ENCODE measurements around the gene DUSP21.
"Not testable (repeated sequence)": the region's sequence is repeated elsewhere in the genome, so short reads cannot be mapped to it uniquely, and the experiment has no call there.

DUSP21 gene

DNA sequence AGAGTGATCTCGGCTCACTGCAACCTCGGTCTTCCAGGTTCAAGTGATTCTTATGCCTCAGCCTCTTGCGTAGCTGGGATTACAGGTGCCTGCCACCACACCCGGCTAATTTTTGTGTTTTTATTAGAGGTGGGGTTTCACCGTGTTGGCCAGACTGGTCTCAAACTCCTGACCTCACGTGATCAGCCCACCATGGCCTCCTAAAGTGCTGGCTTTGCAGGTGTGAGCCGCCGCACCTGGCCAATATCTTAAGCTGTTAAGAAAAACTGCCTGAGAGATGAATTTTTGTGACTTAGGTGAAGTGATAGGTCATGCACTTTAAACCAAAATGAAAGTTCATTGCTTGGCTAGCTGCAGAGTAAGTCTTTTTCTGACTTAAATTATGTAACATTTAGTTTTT is 35.0 kb downstream of the DUSP21 start:
- Histone ChIP-seq H3K27ac (no peak overlapping the region), H3K27me3 (replicated peaks) (no peaks in the 10 kb centered on the region), H3K36me3 (replicated peaks) (no peaks in the 10 kb centered on the region), H3K4me3 (ENCODE audit: low read depth, low read length) (no peak overlapping the region)
- in situ Hi-C loops (cut with HindIII; ENCODE audit: low pct_ligation_motif_present, low sequenced_read_pairs) = no loop called here
- DNase-seq = no peak
- TF ChIP-seq, protein P1, sequence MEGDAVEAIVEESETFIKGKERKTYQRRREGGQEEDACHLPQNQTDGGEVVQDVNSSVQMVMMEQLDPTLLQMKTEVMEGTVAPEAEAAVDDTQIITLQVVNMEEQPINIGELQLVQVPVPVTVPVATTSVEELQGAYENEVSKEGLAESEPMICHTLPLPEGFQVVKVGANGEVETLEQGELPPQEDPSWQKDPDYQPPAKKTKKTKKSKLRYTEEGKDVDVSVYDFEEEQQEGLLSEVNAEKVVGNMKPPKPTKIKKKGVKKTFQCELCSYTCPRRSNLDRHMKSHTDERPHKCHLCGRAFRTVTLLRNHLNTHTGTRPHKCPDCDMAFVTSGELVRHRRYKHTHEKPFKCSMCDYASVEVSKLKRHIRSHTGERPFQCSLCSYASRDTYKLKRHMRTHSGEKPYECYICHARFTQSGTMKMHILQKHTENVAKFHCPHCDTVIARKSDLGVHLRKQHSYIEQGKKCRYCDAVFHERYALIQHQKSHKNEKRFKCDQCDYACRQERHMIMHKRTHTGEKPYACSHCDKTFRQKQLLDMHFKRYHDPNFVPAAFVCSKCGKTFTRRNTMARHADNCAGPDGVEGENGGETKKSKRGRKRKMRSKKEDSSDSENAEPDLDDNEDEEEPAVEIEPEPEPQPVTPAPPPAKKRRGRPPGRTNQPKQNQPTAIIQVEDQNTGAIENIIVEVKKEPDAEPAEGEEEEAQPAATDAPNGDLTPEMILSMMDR (IDR thresholded peaks at IDR 0.05; ENCODE audit: low read depth, low read length, missing control alignments) = no peak

- H3K36me3 ChIP-seq (replicated peaks) = no peaks in the 10 kb centered on the region
- H3K4me3 ChIP-seq (ENCODE audit: low read depth, low read length) = no peak overlapping the region
- TF ChIP-seq, protein P1 (IDR thresholded peaks at IDR 0.05; ENCODE audit: low read depth, low read length, missing control alignments) = no peak
- in situ Hi-C loops (cut with HindIII; ENCODE audit: low pct_ligation_motif_present, low sequenced_read_pairs) = no loop called here
- no peak for DNase-seq
- H3K27ac ChIP-seq = no peak overlapping the region
- no peaks in the 10 kb centered on the region for H3K27me3 ChIP-seq (replicated peaks)
These were observed 37.7 kb downstream of the DUSP21 start for GRCh38 chrX:44881549-44881948.

GRCh38 chrX:44882635-44883034 is 38.8 kb downstream of the DUSP21 start:
- TF ChIP-seq, protein P1 (IDR thresholded peaks at IDR 0.05; ENCODE audit: low read depth, low read length, missing control alignments) = no peak
- Histone ChIP-seq H3K36me3 (replicated peaks) (no peaks in the 10 kb centered on the region), H3K4me3 (ENCODE audit: low read depth, low read length) (no peak overlapping the region), H3K27ac (no peak overlapping the region), H3K27me3 (replicated peaks) (no peaks in the 10 kb centered on the region)
- in situ Hi-C loops (cut with HindIII; ENCODE audit: low pct_ligation_motif_present, low sequenced_read_pairs) = no loop called here
- DNase-seq = no peak

- TF ChIP-seq, protein P1 (IDR thresholded peaks at IDR 0.05; ENCODE audit: low read depth, low read length, missing control alignments) = no peak
- no peaks in the 10 kb centered on the region for H3K36me3 ChIP-seq (replicated peaks)
- in situ Hi-C loops (cut with HindIII; ENCODE audit: low pct_ligation_motif_present, low sequenced_read_pairs) = no loop called here
- H3K27me3 ChIP-seq (replicated peaks) = no peaks in the 10 kb centered on the region
- H3K4me3 ChIP-seq (ENCODE audit: low read depth, low read length) = no peak overlapping the region
- no peak for DNase-seq
- H3K27ac ChIP-seq = no peak overlapping the region
These were observed 41.1 kb downstream of the DUSP21 start for GRCh38 chrX:44884944-44885343.

DNA sequence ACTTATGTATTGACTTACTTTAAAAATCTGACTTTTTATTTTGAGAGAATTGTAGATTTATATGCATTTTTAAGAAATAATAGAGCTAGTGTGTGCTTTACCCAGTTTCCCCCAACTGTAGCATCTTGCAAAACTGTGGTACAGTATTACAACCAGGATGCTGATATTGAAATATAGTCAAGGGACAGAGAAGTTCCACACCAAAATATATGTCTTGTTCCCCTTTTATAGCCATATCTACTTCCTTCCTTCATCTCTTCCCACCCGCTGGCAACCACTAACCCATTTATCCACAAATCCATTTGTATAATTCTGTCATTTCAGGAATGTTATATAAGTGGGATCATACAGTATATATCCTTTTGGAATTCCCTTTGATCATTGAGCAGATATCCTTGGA is 46.0 kb downstream of the DUSP21 start:
- in situ Hi-C loops (cut with HindIII; ENCODE audit: low pct_ligation_motif_present, low sequenced_read_pairs) = no loop called here
- Histone ChIP-seq H3K36me3 (replicated peaks) (no peaks in the 10 kb centered on the region), H3K27ac (no peak overlapping the region), H3K4me3 (ENCODE audit: low read depth, low read length) (no peak overlapping the region), H3K27me3 (replicated peaks) (no peaks in the 10 kb centered on the region)
- TF ChIP-seq, protein P1 (IDR thresholded peaks at IDR 0.05; ENCODE audit: low read depth, low read length, missing control alignments) = no peak
- DNase-seq = no peak

DNA sequence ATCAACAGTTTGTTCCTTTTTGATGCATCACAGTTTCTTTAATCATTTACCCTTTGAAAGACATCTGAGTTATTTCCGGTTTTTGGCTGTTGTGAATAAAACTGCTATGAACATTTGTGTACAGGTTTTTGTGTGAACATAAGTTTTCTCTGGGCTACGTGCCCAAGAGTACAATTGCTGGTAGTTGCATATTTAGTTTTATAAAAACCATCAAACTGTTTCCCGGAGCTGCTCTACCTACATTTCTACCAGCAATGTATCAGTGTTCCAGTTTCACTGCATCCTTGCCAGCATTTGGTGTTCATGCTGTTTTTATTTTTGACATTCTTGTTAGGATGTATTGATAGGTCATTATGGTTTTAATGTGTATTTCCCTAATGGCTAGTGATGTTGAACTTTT is 46.4 kb downstream of the DUSP21 start:
- DNase-seq = no peak
- no peaks in the 10 kb centered on the region for H3K27me3 ChIP-seq (replicated peaks)
- H3K27ac ChIP-seq = no peak overlapping the region
- no peak overlapping the region for H3K4me3 ChIP-seq (ENCODE audit: low read depth, low read length)
- TF ChIP-seq, protein P1 (IDR thresholded peaks at IDR 0.05; ENCODE audit: low read depth, low read length, missing control alignments) = no peak
- in situ Hi-C loops (cut with HindIII; ENCODE audit: low pct_ligation_motif_present, low sequenced_read_pairs) = no loop called here
- no peaks in the 10 kb centered on the region for H3K36me3 ChIP-seq (replicated peaks)

GRCh38 chrX:44890687-44891086 is 46.9 kb downstream of the DUSP21 start:
- H3K27ac ChIP-seq; in situ Hi-C loops (cut with HindIII; ENCODE audit: low pct_ligation_motif_present, low sequenced_read_pairs); H3K4me3 ChIP-seq (ENCODE audit: low read depth, low read length); DNase-seq; H3K27me3 ChIP-seq (replicated peaks); H3K36me3 ChIP-seq (replicated peaks): not testable (repeated sequence)
